ENCODE measurements around the gene ZNF445.

- TF ChIP-seq CTCF (IDR thresholded peaks at IDR 0.05; ENCODE audit: insufficient read depth, low read length, poor library complexity, severe bottlenecking), result no peak
- TF ChIP-seq EZH2phosphoT487 (conservative IDR thresholded peaks at IDR 0.05; ENCODE audit: low read length), result no peak
Measured at GRCh38 chr3:44504566-44504965, 27.1 kb upstream of the ZNF445 start.
